IMR-90 (cell line): ENCODE data around the gene ASMTL. TPM values are rescaled to one million over a fixed set of nuclear protein-coding genes. Genes with fewer than 3 reads are reported as not detected.

Experiments used
- ATAC-seq: fragments of 200-7000 bp; cut with Tn5 transposase; 2 replicates; pipeline ENCODE4 v1.9.1; 2020; ENCODE audit warnings: low read depth, mild to moderate bottlenecking, moderate library complexity
- BruUV-seq: library from RNA; stranded (reverse); fragments of 400-500 nt; replicated peaks from 2 replicates; lab custom pipeline; 2021; lab: Mats Ljungman, UMichigan
- CTCF ChIA-PET: fragments of 300-600 bp; formaldehyde crosslinking; extraction: SDS; loops from one replicate; lab custom pipeline; 2021; ENCODE audit warnings: antibody characterized with exemption; lab: Yijun Ruan, JAX
- POLR2A ChIA-PET: fragments of 300-600 bp; sonication (Branson Sonifier 250); formaldehyde crosslinking; loops from one replicate; lab custom pipeline; 2022; ENCODE audit warnings: antibody characterized with exemption; ENCODE audit not compliant: unreplicated experiment; lab: Charles Lee
- DNase-seq: peaks from one replicate; pipeline ENCODE4 v3.0.0; 2013
- H2AFZ ChIP-seq: replicated peaks from 2 replicates; pipeline ENCODE3; 2013; ENCODE audit warnings: low read length, mild to moderate bottlenecking; ENCODE audit not compliant: poor library complexity
- H2AK5ac ChIP-seq: 2 replicates; pipeline ENCODE4 v1.6.1; 2013; ENCODE audit warnings: low read depth, low read length, inconsistent platforms
- H2AK9ac ChIP-seq: replicated peaks from 2 replicates; pipeline ENCODE3; 2013; ENCODE audit warnings: mild to moderate bottlenecking, low read depth, low read length, moderate library complexity; ENCODE audit not compliant: poor library complexity
- H2BK120ac ChIP-seq: 2 replicates; pipeline ENCODE4 v1.6.1; 2013; ENCODE audit warnings: low read depth, low read length, inconsistent platforms
- H2BK15ac ChIP-seq: 3 replicates; pipeline ENCODE4 v1.6.1; 2013; ENCODE audit warnings: low read depth, low read length, inconsistent platforms
- H2BK20ac ChIP-seq: 2 replicates; pipeline ENCODE4 v1.6.1; 2013; ENCODE audit warnings: low read depth, mild to moderate bottlenecking, inconsistent platforms, low read length, moderate library complexity
- H2BK5ac ChIP-seq: 2 replicates; pipeline ENCODE4 v1.6.1; 2013; ENCODE audit warnings: mild to moderate bottlenecking, low read depth, low read length, inconsistent platforms; ENCODE audit not compliant: poor library complexity, severe bottlenecking
- H3K14ac ChIP-seq: replicated peaks from 2 replicates; pipeline ENCODE4 v1.6.1; 2013; ENCODE audit warnings: low read depth, low read length, inconsistent platforms
- H3K18ac ChIP-seq: 2 replicates; pipeline ENCODE4 v1.6.1; 2013; ENCODE audit warnings: low read depth, low read length, control low read depth
- H3K23ac ChIP-seq: 2 replicates; pipeline ENCODE4 v1.6.1; 2013; ENCODE audit warnings: low read depth, low read length, inconsistent platforms
- H3K27ac ChIP-seq: 2 replicates; pipeline ENCODE4 v1.5.1; 2013; ENCODE audit warnings: mild to moderate bottlenecking, control low read depth, low read length; ENCODE audit not compliant: insufficient read depth
- H3K27me3 ChIP-seq: 2 replicates; pipeline ENCODE4 v1.6.1; 2013; ENCODE audit warnings: low read length; ENCODE audit not compliant: control insufficient read depth, insufficient read depth
- H3K36me3 ChIP-seq: 2 replicates; pipeline ENCODE4 v1.6.1; 2013; ENCODE audit warnings: low read length, mixed read lengths; ENCODE audit not compliant: control insufficient read depth, insufficient read depth
- H3K4ac ChIP-seq: 2 replicates; pipeline ENCODE4 v1.6.1; 2013; ENCODE audit warnings: low read depth, low read length, inconsistent platforms
- H3K4me1 ChIP-seq: 2 replicates; pipeline ENCODE4 v1.6.1; 2013; ENCODE audit warnings: low read length, mixed read lengths; ENCODE audit not compliant: control insufficient read depth, insufficient read depth
- H3K4me2 ChIP-seq: 2 replicates; pipeline ENCODE4 v1.6.1; 2013; ENCODE audit warnings: low read depth, mild to moderate bottlenecking, control low read depth, low read length, moderate library complexity
- H3K4me3 ChIP-seq: 2 replicates; pipeline ENCODE4 v1.5.1; 2013; ENCODE audit warnings: low read depth, mild to moderate bottlenecking, control low read depth, low read length, moderate library complexity; ENCODE audit not compliant: insufficient read depth
- H3K56ac ChIP-seq: 2 replicates; pipeline ENCODE4 v1.6.1; 2013; ENCODE audit warnings: low read length, inconsistent platforms; ENCODE audit not compliant: insufficient read depth; ENCODE audit errors: extremely low read depth
- H3K79me1 ChIP-seq, 2 experiments: 2 replicates each; pipeline ENCODE4 v1.6.1; 2013; ENCODE audit warnings: low read length in 2 of 2, inconsistent platforms in 1 of 2, low read depth in 1 of 2
- H3K9ac ChIP-seq: 2 replicates; pipeline ENCODE4 v1.6.1; 2013; ENCODE audit warnings: low read depth, low read length, control low read depth
- H3K9me1 ChIP-seq: 2 replicates; pipeline ENCODE4 v1.6.1; 2013; ENCODE audit warnings: low read length, inconsistent platforms; ENCODE audit not compliant: insufficient read depth
- H3K9me3 ChIP-seq: 2 replicates; pipeline ENCODE4 v1.6.1; 2013; ENCODE audit warnings: low read length; ENCODE audit not compliant: control insufficient read depth, insufficient read depth
- H4K20me1 ChIP-seq: 2 replicates; pipeline ENCODE4 v1.6.1; 2013; ENCODE audit warnings: low read length, inconsistent platforms; ENCODE audit not compliant: insufficient read depth
- H4K5ac ChIP-seq: 2 replicates; pipeline ENCODE4 v1.6.1; 2013; ENCODE audit warnings: mild to moderate bottlenecking, low read depth, low read length, control low read depth
- H4K8ac ChIP-seq, 2 experiments: 2 replicates each; pipeline ENCODE4 v1.6.1; 2013; ENCODE audit warnings: low read depth in 2 of 2, low read length in 2 of 2, control low read depth in 1 of 2, inconsistent platforms in 1 of 2
- H4K91ac ChIP-seq: 2 replicates; pipeline ENCODE4 v1.6.1; 2013; ENCODE audit warnings: low read depth, low read length, inconsistent platforms; ENCODE audit not compliant: insufficient read depth
- BHLHE40 ChIP-seq: fragments of 150-350 bp; IDR thresholded peaks from 2 replicates; pipeline ENCODE4 v1.6.1; 2016; ENCODE audit warnings: mild to moderate bottlenecking, low read depth, low read length
- CEBPB ChIP-seq: IDR thresholded peaks from 2 replicates; pipeline ENCODE4 v1.6.1; 2012; ENCODE audit warnings: low read depth, low read length, improper control_type of control experiment
- CHD1 ChIP-seq: IDR thresholded peaks from 2 replicates; pipeline ENCODE4 v1.6.1; 2012; ENCODE audit warnings: low read depth, low read length, improper control_type of control experiment
- FOS ChIP-seq: fragments of 150-350 bp; IDR thresholded peaks from 2 replicates; pipeline ENCODE4 v1.6.1; 2016; ENCODE audit warnings: low read depth, low read length
- MAFK ChIP-seq: IDR thresholded peaks from 2 replicates; pipeline ENCODE4 v1.6.1; 2012; ENCODE audit warnings: low read depth, low read length, improper control_type of control experiment
- MAZ ChIP-seq: IDR thresholded peaks from 2 replicates; pipeline ENCODE4 v1.6.1; 2012; ENCODE audit warnings: low read depth, mild to moderate bottlenecking, low read length, improper control_type of control experiment, moderate library complexity, borderline replicate concordance
- MXI1 ChIP-seq: IDR thresholded peaks from 2 replicates; pipeline ENCODE4 v1.6.1; 2012; ENCODE audit warnings: low read depth, mild to moderate bottlenecking, low read length, moderate library complexity, borderline replicate concordance
- NFE2L2 ChIP-seq: fragments of 150-350 bp; IDR thresholded peaks from 2 replicates; pipeline ENCODE4 v1.6.1; 2016; ENCODE audit warnings: low read depth, mild to moderate bottlenecking, low read length
- POLR2A ChIP-seq: IDR thresholded peaks from 2 replicates; pipeline ENCODE4 v1.6.1; 2012; ENCODE audit warnings: mild to moderate bottlenecking, low read depth, low read length
- RAD21 ChIP-seq: IDR thresholded peaks from 2 replicates; pipeline ENCODE4 v1.6.1; 2012; ENCODE audit warnings: low read length, improper control_type of control experiment
- RCOR1 ChIP-seq: IDR thresholded peaks from 2 replicates; pipeline ENCODE4 v1.6.1; 2012; ENCODE audit warnings: mild to moderate bottlenecking, low read length, improper control_type of control experiment; ENCODE audit not compliant: insufficient replicate concordance
- RFX5 ChIP-seq: IDR thresholded peaks from 2 replicates; pipeline ENCODE4 v1.8.0; 2012; ENCODE audit warnings: low read depth, mild to moderate bottlenecking, low read length, moderate library complexity
- SMC3 ChIP-seq: fragments of 150-350 bp; IDR thresholded peaks from 2 replicates; pipeline ENCODE4 v1.6.1; 2016; ENCODE audit warnings: low read depth, mild to moderate bottlenecking, antibody characterized with exemption, low read length, moderate library complexity
- WGBS, 2 experiments: methylation state at CpG; one replicate each; pipeline versions ENCODE4 v1.1.5 to v1.1.7; 2013; ENCODE audit warnings: missing lambda C conversion rate in 2 of 2; ENCODE audit not compliant: insufficient read length in 1 of 2; ENCODE audit errors: extremely low coverage in 2 of 2; 5-methylcytosine and 5-hydroxymethylcytosine counted together
- dilution Hi-C: fragments of 300-500 bp; cut with HindIII; formaldehyde crosslinking; loops from one replicate; pipeline ENCODE4 v1.14.3; 2018; ENCODE audit warnings: low sequenced_read_pairs; ENCODE audit not compliant: unreplicated experiment
- in situ Hi-C: fragments of 300-500 bp; cut with MboI; formaldehyde crosslinking; loops from 3 replicates; pipeline ENCODE4 v1.14.3; 2019; ENCODE audit warnings: low sequenced_read_pairs, inconsistent platforms, mixed read lengths
- intact Hi-C: fragments of 100-400 bp; cut with micrococcal nuclease; formaldehyde crosslinking; loops from 2 replicates; pipeline ENCODE4 v1.10.0; 2022
- polyA plus RNA-seq, 3 experiments: library from polyadenylated mRNA; depleted of rRNA; stranded (reverse); fragments of >200 nt; gene quantifications; 2 replicates each; pipeline ENCODE4 v1.2.3, GENCODE V29; 2012; ENCODE audit warnings: low replicate concordance in 1 of 3
- total RNA-seq: library from RNA; depleted of rRNA; stranded (reverse); fragments of >200 nt; gene quantifications from 2 replicates; pipeline ENCODE4 v1.2.3, GENCODE V29; 2012
- TF ChIP-seq, protein P1 (sequence below): fragments of 150-350 bp; IDR thresholded peaks from 2 replicates; pipeline ENCODE4 v1.6.1; 2017; ENCODE audit warnings: mild to moderate bottlenecking, antibody characterized with exemption, low read length, low read depth
- TF ChIP-seq, protein P2 (sequence below): conservative IDR thresholded peaks from 2 replicates; pipeline ENCODE4 v1.5.1; 2012; ENCODE audit warnings: mild to moderate bottlenecking, low read depth, low read length, improper control_type of control experiment
- TF ChIP-seq, protein P3 (sequence below): fragments of 150-350 bp; IDR thresholded peaks from 2 replicates; pipeline ENCODE4 v1.6.1; 2016; ENCODE audit warnings: low read depth, mild to moderate bottlenecking, low read length, moderate library complexity, borderline replicate concordance

ASMTL gene
- total and polyA plus RNA-seq, 2 of the 4 experiments (the other 2 are of a cell fraction), result 13.4 to 33.4 TPM

DNA sequence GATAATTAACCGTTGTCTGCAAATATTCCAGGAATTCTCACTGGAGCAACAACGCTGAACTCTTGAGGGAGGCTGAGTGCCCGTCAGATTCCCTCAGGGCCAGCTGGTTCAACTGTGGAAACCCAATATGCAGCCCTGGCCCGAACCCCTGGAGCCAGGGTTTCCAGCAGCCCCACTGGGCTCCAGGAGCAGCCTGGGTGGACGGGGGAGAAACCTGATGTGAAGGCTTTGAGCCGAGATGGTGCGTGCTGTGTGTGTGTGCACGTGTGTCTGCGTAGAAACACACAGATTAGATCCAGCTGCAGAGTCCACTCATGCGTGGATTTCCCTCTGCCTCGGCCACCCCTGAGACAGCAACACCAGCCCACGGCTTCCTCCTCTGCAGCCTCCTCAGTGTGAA is 41.4 kb downstream of the ASMTL start:
- H3K9me1 ChIP-seq, result 0 out of 2 replicates have a peak, but pooled peaks cover 3% of the 10 kb centered on the region
- H3K18ac ChIP-seq, result no peak overlapping the region
- 84% methylated on average over 5 of the region's 12 CpGs; no CpG with 5 or more reads in 1 of the 2 experiments for WGBS, 2 experiments
- H3K79me1 ChIP-seq, result no peaks in the 10 kb centered on the region; a peak in 1 of 4 replicates
- no peak overlapping the region for H4K91ac ChIP-seq
- no peaks in the 10 kb centered on the region for H3K9me3 ChIP-seq
- ChIA-PET CTCF (no interaction called here), POLR2A (no interaction called here)
- H2AK5ac ChIP-seq, result no peak overlapping the region
- in situ Hi-C loops, result no loop called here
- no peak overlapping the region for H4K5ac ChIP-seq
- no peak overlapping the region for H3K14ac ChIP-seq
- BruUV-seq, result no TSS peak
- no peaks in the 10 kb centered on the region; the same call in 1 of the 2 replicates for H4K20me1 ChIP-seq
- no peak overlapping the region for H2BK5ac ChIP-seq
- H3K36me3 ChIP-seq, result peaks cover 39% of the 10 kb centered on the region
- no peak for TF ChIP-seq NFE2L2
- no peak for TF ChIP-seq POLR2A
- TF ChIP-seq RCOR1, result no peak
- TF ChIP-seq, protein P1, sequence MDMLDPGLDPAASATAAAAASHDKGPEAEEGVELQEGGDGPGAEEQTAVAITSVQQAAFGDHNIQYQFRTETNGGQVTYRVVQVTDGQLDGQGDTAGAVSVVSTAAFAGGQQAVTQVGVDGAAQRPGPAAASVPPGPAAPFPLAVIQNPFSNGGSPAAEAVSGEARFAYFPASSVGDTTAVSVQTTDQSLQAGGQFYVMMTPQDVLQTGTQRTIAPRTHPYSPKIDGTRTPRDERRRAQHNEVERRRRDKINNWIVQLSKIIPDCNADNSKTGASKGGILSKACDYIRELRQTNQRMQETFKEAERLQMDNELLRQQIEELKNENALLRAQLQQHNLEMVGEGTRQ, result no peak
- TF ChIP-seq, protein P2, sequence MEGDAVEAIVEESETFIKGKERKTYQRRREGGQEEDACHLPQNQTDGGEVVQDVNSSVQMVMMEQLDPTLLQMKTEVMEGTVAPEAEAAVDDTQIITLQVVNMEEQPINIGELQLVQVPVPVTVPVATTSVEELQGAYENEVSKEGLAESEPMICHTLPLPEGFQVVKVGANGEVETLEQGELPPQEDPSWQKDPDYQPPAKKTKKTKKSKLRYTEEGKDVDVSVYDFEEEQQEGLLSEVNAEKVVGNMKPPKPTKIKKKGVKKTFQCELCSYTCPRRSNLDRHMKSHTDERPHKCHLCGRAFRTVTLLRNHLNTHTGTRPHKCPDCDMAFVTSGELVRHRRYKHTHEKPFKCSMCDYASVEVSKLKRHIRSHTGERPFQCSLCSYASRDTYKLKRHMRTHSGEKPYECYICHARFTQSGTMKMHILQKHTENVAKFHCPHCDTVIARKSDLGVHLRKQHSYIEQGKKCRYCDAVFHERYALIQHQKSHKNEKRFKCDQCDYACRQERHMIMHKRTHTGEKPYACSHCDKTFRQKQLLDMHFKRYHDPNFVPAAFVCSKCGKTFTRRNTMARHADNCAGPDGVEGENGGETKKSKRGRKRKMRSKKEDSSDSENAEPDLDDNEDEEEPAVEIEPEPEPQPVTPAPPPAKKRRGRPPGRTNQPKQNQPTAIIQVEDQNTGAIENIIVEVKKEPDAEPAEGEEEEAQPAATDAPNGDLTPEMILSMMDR, result no peak
- TF ChIP-seq SMC3, result no peak
- no peak for TF ChIP-seq MXI1
- no peak for TF ChIP-seq RAD21
- TF ChIP-seq CHD1, result no peak
- no peak for TF ChIP-seq FOS
- TF ChIP-seq BHLHE40, result no peak
- TF ChIP-seq RFX5, result no peak
- no peak for TF ChIP-seq MAZ
- no peak for TF ChIP-seq MAFK
- TF ChIP-seq, protein P3, sequence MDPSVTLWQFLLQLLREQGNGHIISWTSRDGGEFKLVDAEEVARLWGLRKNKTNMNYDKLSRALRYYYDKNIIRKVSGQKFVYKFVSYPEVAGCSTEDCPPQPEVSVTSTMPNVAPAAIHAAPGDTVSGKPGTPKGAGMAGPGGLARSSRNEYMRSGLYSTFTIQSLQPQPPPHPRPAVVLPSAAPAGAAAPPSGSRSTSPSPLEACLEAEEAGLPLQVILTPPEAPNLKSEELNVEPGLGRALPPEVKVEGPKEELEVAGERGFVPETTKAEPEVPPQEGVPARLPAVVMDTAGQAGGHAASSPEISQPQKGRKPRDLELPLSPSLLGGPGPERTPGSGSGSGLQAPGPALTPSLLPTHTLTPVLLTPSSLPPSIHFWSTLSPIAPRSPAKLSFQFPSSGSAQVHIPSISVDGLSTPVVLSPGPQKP, result no peak
- TF ChIP-seq CEBPB, result no peak
- H3K56ac ChIP-seq, result no peak overlapping the region
- H3K23ac ChIP-seq, result no peak overlapping the region
- H3K4ac ChIP-seq, result no peak overlapping the region
- no peak for DNase-seq
- H3K27me3 ChIP-seq, result no peaks in the 10 kb centered on the region
- H3K4me2 ChIP-seq, result no peak overlapping the region
- H2BK15ac ChIP-seq, result no peak overlapping the region
- no peak overlapping the region for H2AK9ac ChIP-seq
- H2AFZ ChIP-seq, result no peak overlapping the region
- no peak overlapping the region for H3K4me3 ChIP-seq
- H4K8ac ChIP-seq, result no peak overlapping the region
- H3K27ac ChIP-seq, result no peak overlapping the region
- H3K4me1 ChIP-seq, result no peaks in the 10 kb centered on the region
- H2BK20ac ChIP-seq, result no peak overlapping the region
- H2BK120ac ChIP-seq, result no peak overlapping the region
- intact Hi-C loops, result no loop called here
- dilution Hi-C loops, result no loop called here
- H3K9ac ChIP-seq, result no peak overlapping the region
- no peak for ATAC-seq
